GM23338 (cell line): Measurements from ENCODE around the gene SPG21. TPM values are rescaled to one million over a fixed set of nuclear protein-coding genes. Genes with fewer than 3 reads are reported as not detected.

Source experiments
- ATAC-seq: fragments of 200-7000 bp; cut with Tn5 transposase; 3 replicates; pipeline ENCODE4 v1.9.1; 2020
- DNase-seq: peaks from one replicate; pipeline ENCODE4 v3.0.0-alpha.2; 2015; ENCODE audit warnings: low spot score
- H2AFZ ChIP-seq: fragments of 200-600 bp; sonication (generic); 2 replicates; pipeline ENCODE4 v1.8.0; 2016; ENCODE audit warnings: antibody characterized with exemption, mild to moderate bottlenecking, moderate library complexity
- H3F3A ChIP-seq: fragments of 200-600 bp; sonication (generic); replicated peaks from 2 replicates; pipeline ENCODE4 v1.8.0; 2017; ENCODE audit warnings: antibody characterized with exemption, mixed run types, low read depth
- H3K27ac ChIP-seq: fragments of 200-600 bp; sonication (generic); 2 replicates; pipeline ENCODE4 v1.6.1; 2016; ENCODE audit warnings: low read depth
- H3K27me3 ChIP-seq: fragments of 200-600 bp; sonication (generic); 2 replicates; pipeline ENCODE4 v1.8.0; 2016; ENCODE audit warnings: mild to moderate bottlenecking, mixed run types, moderate library complexity; ENCODE audit not compliant: insufficient read depth
- H3K36me3 ChIP-seq: fragments of 200-600 bp; sonication (generic); 2 replicates; pipeline ENCODE4 v1.8.0; 2016; ENCODE audit warnings: mild to moderate bottlenecking; ENCODE audit not compliant: insufficient read depth
- H3K4me1 ChIP-seq: fragments of 200-600 bp; sonication (generic); 2 replicates; pipeline ENCODE4 v1.8.0; 2016; ENCODE audit warnings: mild to moderate bottlenecking, moderate library complexity; ENCODE audit not compliant: insufficient read depth
- H3K4me2 ChIP-seq: fragments of 200-600 bp; sonication (generic); 2 replicates; pipeline ENCODE4 v1.7.1; 2017; ENCODE audit warnings: mixed run types
- H3K4me3 ChIP-seq: fragments of 200-600 bp; sonication (generic); 2 replicates; pipeline ENCODE4 v1.6.1; 2016; ENCODE audit warnings: mixed run types
- H3K79me2 ChIP-seq: fragments of 200-600 bp; sonication (generic); replicated peaks from 2 replicates; pipeline ENCODE4 v1.8.0; 2017; ENCODE audit warnings: mild to moderate bottlenecking; ENCODE audit not compliant: insufficient read depth
- H3K9me2 ChIP-seq: fragments of 200-600 bp; sonication (generic); 2 replicates; pipeline ENCODE4 v1.8.0; 2017; ENCODE audit not compliant: insufficient read depth
- H4K20me1 ChIP-seq: fragments of 200-600 bp; sonication (generic); replicated peaks from 2 replicates; pipeline ENCODE4 v1.8.0; 2017; ENCODE audit warnings: mild to moderate bottlenecking; ENCODE audit not compliant: insufficient read depth
- H3K27ac Mint-ChIP-seq: 2 replicates; pipeline ENCODE4 v1.8.0; 2020; ENCODE audit warnings: inconsistent platforms, mild to moderate bottlenecking, moderate library complexity, mixed read lengths
- H3K27me3 Mint-ChIP-seq: 3 replicates; pipeline ENCODE4 v1.8.0; 2022; ENCODE audit warnings: low read depth, mild to moderate bottlenecking, moderate library complexity, mixed read lengths, inconsistent platforms; ENCODE audit not compliant: insufficient read depth, poor library complexity
- H3K36me3 Mint-ChIP-seq: 3 replicates; pipeline ENCODE4 v1.8.0; 2021; ENCODE audit warnings: low read depth, mild to moderate bottlenecking, inconsistent platforms, moderate library complexity, mixed read lengths
- H3K4me1 Mint-ChIP-seq: 3 replicates; pipeline ENCODE4 v1.8.0; 2020; ENCODE audit warnings: mild to moderate bottlenecking, inconsistent platforms, mixed read lengths
- H3K4me3 Mint-ChIP-seq: 3 replicates; pipeline ENCODE4 v1.8.0; 2021; ENCODE audit warnings: moderate library complexity, mild to moderate bottlenecking, inconsistent platforms, mixed read lengths
- H3K9me3 Mint-ChIP-seq: 3 replicates; pipeline ENCODE4 v1.8.0; 2020; ENCODE audit warnings: moderate library complexity, mild to moderate bottlenecking, inconsistent platforms, mixed read lengths
- JUNB ChIP-seq: IDR thresholded peaks from one replicate; pipeline ENCODE4 v1.6.1; 2016; ENCODE audit warnings: antibody characterized with exemption; ENCODE audit not compliant: unreplicated experiment
- STAT1 ChIP-seq: IDR thresholded peaks from one replicate; pipeline ENCODE4 v1.6.1; 2016; ENCODE audit warnings: antibody characterized with exemption; ENCODE audit not compliant: unreplicated experiment
- ZNF331 ChIP-seq: fragments of 250-450 bp; sonication (Bioruptor Pico); IDR thresholded peaks from 2 replicates; pipeline ENCODE4 v1.5.0; 2020; ENCODE audit warnings: low read depth, mild to moderate bottlenecking, moderate library complexity
- polyA plus RNA-seq: library from polyadenylated mRNA; unstranded; fragments of >200 nt; fragmentation: Nextera tagmentation; extraction: Ambion mirVana; gene quantifications from 2 replicates; pipeline ENCODE4 v1.2.1, GENCODE V29; 2016
- total RNA-seq: library from RNA; depleted of rRNA; stranded (reverse); fragments of >200 nt; shearing (Covaris generic); gene quantifications from 2 replicates; pipeline ENCODE4 v1.2.3, GENCODE V29; 2014
- TF ChIP-seq, protein P1 (sequence below): IDR thresholded peaks from one replicate; pipeline ENCODE4 v1.6.1; 2018; ENCODE audit warnings: antibody characterized with exemption; ENCODE audit not compliant: unreplicated experiment
- TF ChIP-seq, protein P2 (sequence below): fragments of 250-450 bp; sonication (Bioruptor Pico); IDR thresholded peaks from 2 replicates; pipeline ENCODE4 v1.5.0; 2020; ENCODE audit warnings: mild to moderate bottlenecking, moderate library complexity
- TF ChIP-seq, protein P3 (sequence below): IDR thresholded peaks from 2 replicates; pipeline ENCODE4 v1.6.1; 2016; ENCODE audit warnings: antibody characterized with exemption

Gene SPG21
- total and polyA plus RNA-seq, 2 experiments from 2014 or later = 81.0 to 102 TPM

DNA sequence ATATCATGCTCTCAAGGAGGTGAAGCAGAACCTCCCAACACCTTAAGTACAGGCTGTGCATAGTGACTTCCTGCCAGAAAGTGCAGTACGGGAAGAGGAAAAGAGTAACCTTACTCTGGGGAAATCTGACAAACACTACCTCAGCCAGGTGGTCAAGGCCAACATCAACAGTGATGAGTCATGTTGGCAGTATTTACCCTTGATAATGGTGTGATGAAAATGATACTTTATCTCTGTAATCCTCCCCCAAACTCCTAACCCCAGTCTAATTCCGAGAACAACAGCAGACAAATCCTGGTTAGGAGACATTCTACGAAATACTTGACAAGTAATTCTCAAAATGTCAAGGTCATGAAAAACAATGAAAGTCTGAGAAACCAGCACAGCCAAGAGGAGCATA, 51.5 kb downstream of the SPG21 start:
- no peak for DNase-seq
- no peaks in the 10 kb centered on the region for H3K4me1 Mint-ChIP-seq
- no peaks in the 10 kb centered on the region for H3K27me3 Mint-ChIP-seq
- H3K79me2 ChIP-seq = no peaks in the 10 kb centered on the region
- TF ChIP-seq, protein P1, sequence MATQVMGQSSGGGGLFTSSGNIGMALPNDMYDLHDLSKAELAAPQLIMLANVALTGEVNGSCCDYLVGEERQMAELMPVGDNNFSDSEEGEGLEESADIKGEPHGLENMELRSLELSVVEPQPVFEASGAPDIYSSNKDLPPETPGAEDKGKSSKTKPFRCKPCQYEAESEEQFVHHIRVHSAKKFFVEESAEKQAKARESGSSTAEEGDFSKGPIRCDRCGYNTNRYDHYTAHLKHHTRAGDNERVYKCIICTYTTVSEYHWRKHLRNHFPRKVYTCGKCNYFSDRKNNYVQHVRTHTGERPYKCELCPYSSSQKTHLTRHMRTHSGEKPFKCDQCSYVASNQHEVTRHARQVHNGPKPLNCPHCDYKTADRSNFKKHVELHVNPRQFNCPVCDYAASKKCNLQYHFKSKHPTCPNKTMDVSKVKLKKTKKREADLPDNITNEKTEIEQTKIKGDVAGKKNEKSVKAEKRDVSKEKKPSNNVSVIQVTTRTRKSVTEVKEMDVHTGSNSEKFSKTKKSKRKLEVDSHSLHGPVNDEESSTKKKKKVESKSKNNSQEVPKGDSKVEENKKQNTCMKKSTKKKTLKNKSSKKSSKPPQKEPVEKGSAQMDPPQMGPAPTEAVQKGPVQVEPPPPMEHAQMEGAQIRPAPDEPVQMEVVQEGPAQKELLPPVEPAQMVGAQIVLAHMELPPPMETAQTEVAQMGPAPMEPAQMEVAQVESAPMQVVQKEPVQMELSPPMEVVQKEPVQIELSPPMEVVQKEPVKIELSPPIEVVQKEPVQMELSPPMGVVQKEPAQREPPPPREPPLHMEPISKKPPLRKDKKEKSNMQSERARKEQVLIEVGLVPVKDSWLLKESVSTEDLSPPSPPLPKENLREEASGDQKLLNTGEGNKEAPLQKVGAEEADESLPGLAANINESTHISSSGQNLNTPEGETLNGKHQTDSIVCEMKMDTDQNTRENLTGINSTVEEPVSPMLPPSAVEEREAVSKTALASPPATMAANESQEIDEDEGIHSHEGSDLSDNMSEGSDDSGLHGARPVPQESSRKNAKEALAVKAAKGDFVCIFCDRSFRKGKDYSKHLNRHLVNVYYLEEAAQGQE = no peak
- no peak for TF ChIP-seq ZNF331 (CRISPR knock-in tag)
- H3K36me3 ChIP-seq = no peaks in the 10 kb centered on the region
- H3K27ac ChIP-seq = no peak overlapping the region
- no peaks in the 10 kb centered on the region for H3K9me3 Mint-ChIP-seq
- H3K4me1 ChIP-seq = no peaks in the 10 kb centered on the region
- no peaks in the 10 kb centered on the region; the same call in 1 of the 2 replicates for H3F3A ChIP-seq
- H4K20me1 ChIP-seq = no peaks in the 10 kb centered on the region; the same call in 1 of the 2 replicates
- H3K4me3 ChIP-seq = no peak overlapping the region
- no peak overlapping the region for H3K4me3 Mint-ChIP-seq
- H2AFZ ChIP-seq = no peak overlapping the region
- H3K36me3 Mint-ChIP-seq = peaks cover 6% of the 10 kb centered on the region; the same call in 2 of the 3 replicates
- H3K4me2 ChIP-seq = no peak overlapping the region
- no peak overlapping the region for H3K27ac Mint-ChIP-seq
- no peaks in the 10 kb centered on the region; the same call in 1 of the 2 replicates for H3K9me2 ChIP-seq
- no peak for ATAC-seq
- no peaks in the 10 kb centered on the region for H3K27me3 ChIP-seq

DNA sequence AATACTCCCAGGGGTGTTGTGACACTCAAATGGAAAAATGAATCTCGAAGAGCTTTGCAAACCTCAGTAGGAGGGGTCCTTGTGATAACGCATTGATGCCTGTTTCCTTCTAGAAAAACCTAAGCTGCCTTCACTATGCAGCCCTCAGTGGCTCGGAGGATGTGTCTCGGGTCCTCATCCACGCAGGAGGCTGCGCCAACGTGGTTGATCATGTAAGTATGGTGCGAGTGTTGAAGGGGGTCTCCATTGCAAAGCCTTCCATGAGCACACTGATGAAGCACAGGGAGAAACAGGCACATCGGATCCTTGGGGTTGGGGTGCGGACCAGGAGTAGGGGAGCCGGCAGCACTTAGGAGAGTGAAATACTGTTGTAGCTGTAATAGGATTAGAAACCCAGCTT, 55.7 kb downstream of the SPG21 start:
- no peaks in the 10 kb centered on the region for H3K79me2 ChIP-seq
- H3K4me2 ChIP-seq = no peak overlapping the region
- H3K4me1 Mint-ChIP-seq = no peaks in the 10 kb centered on the region; the same call in 2 of the 3 replicates
- TF ChIP-seq, protein P2, sequence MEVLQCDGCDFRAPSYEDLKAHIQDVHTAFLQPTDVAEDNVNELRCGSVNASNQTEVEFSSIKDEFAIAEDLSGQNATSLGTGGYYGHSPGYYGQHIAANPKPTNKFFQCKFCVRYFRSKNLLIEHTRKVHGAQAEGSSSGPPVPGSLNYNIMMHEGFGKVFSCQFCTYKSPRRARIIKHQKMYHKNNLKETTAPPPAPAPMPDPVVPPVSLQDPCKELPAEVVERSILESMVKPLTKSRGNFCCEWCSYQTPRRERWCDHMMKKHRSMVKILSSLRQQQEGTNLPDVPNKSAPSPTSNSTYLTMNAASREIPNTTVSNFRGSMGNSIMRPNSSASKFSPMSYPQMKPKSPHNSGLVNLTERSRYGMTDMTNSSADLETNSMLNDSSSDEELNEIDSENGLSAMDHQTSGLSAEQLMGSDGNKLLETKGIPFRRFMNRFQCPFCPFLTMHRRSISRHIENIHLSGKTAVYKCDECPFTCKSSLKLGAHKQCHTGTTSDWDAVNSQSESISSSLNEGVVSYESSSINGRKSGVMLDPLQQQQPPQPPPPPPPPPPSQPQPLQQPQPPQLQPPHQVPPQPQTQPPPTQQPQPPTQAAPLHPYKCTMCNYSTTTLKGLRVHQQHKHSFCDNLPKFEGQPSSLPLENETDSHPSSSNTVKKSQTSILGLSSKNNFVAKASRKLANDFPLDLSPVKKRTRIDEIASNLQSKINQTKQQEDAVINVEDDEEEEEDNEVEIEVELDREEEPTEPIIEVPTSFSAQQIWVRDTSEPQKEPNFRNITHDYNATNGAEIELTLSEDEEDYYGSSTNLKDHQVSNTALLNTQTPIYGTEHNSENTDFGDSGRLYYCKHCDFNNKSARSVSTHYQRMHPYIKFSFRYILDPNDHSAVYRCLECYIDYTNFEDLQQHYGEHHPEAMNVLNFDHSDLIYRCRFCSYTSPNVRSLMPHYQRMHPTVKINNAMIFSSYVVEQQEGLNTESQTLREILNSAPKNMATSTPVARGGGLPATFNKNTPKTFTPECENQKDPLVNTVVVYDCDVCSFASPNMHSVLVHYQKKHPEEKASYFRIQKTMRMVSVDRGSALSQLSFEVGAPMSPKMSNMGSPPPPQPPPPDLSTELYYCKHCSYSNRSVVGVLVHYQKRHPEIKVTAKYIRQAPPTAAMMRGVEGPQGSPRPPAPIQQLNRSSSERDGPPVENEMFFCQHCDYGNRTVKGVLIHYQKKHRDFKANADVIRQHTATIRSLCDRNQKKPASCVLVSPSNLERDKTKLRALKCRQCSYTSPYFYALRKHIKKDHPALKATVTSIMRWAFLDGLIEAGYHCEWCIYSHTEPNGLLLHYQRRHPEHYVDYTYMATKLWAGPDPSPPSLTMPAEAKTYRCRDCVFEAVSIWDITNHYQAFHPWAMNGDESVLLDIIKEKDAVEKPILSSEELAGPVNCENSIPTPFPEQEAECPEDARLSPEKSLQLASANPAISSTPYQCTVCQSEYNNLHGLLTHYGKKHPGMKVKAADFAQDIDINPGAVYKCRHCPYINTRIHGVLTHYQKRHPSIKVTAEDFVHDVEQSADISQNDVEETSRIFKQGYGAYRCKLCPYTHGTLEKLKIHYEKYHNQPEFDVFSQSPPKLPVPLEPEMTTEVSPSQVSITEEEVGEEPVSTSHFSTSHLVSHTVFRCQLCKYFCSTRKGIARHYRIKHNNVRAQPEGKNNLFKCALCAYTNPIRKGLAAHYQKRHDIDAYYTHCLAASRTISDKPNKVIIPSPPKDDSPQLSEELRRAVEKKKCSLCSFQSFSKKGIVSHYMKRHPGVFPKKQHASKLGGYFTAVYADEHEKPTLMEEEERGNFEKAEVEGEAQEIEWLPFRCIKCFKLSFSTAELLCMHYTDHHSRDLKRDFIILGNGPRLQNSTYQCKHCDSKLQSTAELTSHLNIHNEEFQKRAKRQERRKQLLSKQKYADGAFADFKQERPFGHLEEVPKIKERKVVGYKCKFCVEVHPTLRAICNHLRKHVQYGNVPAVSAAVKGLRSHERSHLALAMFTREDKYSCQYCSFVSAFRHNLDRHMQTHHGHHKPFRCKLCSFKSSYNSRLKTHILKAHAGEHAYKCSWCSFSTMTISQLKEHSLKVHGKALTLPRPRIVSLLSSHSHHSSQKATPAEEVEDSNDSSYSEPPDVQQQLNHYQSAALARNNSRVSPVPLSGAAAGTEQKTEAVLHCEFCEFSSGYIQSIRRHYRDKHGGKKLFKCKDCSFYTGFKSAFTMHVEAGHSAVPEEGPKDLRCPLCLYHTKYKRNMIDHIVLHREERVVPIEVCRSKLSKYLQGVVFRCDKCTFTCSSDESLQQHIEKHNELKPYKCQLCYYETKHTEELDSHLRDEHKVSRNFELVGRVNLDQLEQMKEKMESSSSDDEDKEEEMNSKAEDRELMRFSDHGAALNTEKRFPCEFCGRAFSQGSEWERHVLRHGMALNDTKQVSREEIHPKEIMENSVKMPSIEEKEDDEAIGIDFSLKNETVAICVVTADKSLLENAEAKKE = no peak
- TF ChIP-seq STAT1 = no peak
- TF ChIP-seq, protein P3, sequence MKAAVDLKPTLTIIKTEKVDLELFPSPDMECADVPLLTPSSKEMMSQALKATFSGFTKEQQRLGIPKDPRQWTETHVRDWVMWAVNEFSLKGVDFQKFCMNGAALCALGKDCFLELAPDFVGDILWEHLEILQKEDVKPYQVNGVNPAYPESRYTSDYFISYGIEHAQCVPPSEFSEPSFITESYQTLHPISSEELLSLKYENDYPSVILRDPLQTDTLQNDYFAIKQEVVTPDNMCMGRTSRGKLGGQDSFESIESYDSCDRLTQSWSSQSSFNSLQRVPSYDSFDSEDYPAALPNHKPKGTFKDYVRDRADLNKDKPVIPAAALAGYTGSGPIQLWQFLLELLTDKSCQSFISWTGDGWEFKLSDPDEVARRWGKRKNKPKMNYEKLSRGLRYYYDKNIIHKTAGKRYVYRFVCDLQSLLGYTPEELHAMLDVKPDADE = no peak
- TF ChIP-seq JUNB = no peak
- TF ChIP-seq ZNF331 (CRISPR knock-in tag) = no peak
- TF ChIP-seq, protein P1 = no peak
- no peak overlapping the region; the same call in 1 of the 2 replicates for H3K27ac Mint-ChIP-seq
- H3K4me3 ChIP-seq = no peak overlapping the region
- H3K27me3 ChIP-seq = no peaks in the 10 kb centered on the region
- no peak overlapping the region for H2AFZ ChIP-seq
- H3K9me3 Mint-ChIP-seq = no peaks in the 10 kb centered on the region
- no peak for DNase-seq
- no peaks in the 10 kb centered on the region for H3K36me3 ChIP-seq
- H3K27me3 Mint-ChIP-seq = peaks cover 8% of the 10 kb centered on the region
- no peak for ATAC-seq
- peaks cover 6% of the 10 kb centered on the region; the same call in 2 of the 3 replicates for H3K36me3 Mint-ChIP-seq
- H3K4me1 ChIP-seq = no peaks in the 10 kb centered on the region
- no peaks in the 10 kb centered on the region for H3F3A ChIP-seq
- no peak overlapping the region for H3K4me3 Mint-ChIP-seq
- no peak overlapping the region for H3K27ac ChIP-seq
- H4K20me1 ChIP-seq = no peaks in the 10 kb centered on the region; the same call in 1 of the 2 replicates
- no peaks in the 10 kb centered on the region for H3K9me2 ChIP-seq
